RWPE1 (cell line): ENCODE data around the gene MCM3AP.
"Not testable (repeated sequence)": the region's sequence is repeated elsewhere in the genome, so short reads cannot be mapped to it uniquely, and the experiment has no call there.

ENCODE experiments used
- CTCF ChIA-PET: fragments of 350-600 bp; sonication (Branson Sonifier 250); formaldehyde crosslinking; extraction: SDS; loops from one replicate; lab custom pipeline; 2021; lab: Yijun Ruan, JAX
- POLR2A ChIA-PET: fragments of 400-600 bp; formaldehyde crosslinking; extraction: SDS; loops from one replicate; lab custom pipeline; 2020; ENCODE audit warnings: antibody characterized with exemption; ENCODE audit not compliant: low non-redundant PET; lab: Yijun Ruan, JAX
- DNase-seq: peaks from one replicate; pipeline ENCODE4 v3.0.0; 2012; ENCODE audit warnings: low spot score
- H3K27ac ChIP-seq: fragments of 450-650 bp; 2 replicates; pipeline ENCODE4 v1.5.1; 2017
- CTCF ChIP-seq: fragments of 450-650 bp; conservative IDR thresholded peaks from 2 replicates; pipeline ENCODE4 v1.5.1; 2017; ENCODE audit warnings: low read depth, mild to moderate bottlenecking

MCM3AP gene

DNA sequence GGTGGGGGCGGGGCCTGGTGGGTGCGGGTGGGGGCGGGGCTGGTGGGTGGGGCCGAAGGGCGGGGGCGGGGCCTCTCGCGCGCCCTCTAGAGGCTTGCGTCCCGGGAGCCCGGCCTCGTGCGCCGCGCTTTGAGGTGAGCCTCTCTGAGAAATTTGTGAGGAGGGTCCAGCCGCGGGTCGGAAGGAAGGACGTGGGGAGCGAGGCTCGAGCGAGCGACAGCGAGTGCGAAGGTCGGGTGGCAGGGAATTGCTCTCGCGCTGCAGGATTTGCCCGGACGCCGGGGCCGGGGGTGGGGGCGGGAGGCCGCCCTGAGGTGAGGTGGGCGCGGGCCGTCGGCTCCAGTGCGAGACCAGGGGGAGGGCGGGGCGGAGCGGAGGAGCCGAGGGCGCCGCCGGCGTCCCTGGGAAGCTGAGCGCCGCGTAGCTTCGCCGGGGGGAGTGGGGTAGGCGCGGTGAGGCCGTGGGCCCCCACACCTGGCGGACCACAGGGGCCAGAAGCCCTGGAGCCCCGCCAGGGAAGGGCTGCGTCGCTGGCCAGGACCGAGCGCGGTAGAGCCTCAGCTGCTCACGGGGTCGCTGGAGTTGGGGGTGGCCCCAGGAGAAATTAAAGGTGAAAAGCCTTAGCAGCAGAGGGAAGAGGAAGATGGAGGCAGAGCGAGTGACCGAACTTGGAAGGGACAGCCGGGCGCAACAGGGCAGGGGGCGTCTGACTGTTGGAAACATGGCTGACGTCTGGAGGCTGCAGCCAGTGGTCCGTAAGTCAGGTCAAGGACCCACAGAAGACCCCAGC, 56.1 kb downstream of the MCM3AP start:
- H3K27ac ChIP-seq, result peak overlapping the region; percentile 77
- POLR2A ChIA-PET, result interaction anchor here (0.7 kb wide), 1 partner anchor 40 kb away, joined by 3 read pairs; no protein-coding TSS in a partner anchor
- DNase-seq, result peak; percentile 63
- CTCF ChIA-PET, result interaction anchor here (0.6 to 1.1 kb wide), 2 partner anchors 11 to 1876 kb away, joined by 3 to 5 read pairs; no protein-coding TSS in a partner anchor
- TF ChIP-seq CTCF, result peak; percentile 71

DNA sequence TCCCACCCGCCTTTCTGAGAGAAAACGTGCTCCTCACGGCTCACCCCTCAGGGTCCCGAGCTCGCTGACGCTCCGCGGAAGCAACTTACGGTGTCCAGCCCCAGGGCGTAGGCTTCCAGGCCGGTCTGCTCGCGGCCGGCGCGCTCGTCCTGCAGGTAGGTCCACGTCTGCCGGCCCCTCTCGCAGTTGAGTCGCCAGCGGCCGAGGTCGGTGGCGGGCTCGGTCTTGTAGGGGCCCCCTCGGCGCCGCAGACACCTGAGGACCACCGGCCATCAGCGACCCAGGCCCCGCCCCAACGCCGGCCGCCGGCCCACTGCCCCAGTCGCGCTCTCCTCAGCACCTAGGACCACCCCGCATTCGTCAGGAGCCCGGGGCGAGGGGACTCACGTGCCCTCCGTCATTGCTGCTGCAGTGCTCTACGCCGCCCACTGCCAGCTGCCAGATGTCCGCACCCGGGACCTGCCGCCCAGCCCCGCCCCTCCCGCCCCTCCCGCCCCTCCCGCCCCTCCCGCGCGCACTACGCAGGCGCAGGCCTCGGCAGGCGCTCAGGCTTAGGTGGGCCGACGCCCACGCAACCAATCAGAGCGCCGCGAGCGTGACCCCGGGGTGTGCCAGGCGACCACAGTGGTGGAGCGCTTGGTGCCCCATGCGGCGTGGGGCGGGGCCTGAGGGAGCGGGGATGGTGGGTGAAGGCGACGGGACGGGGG, 56.9 kb downstream of the MCM3AP start, which contains the start of gene LSS:
Gene LSS, minus strand, starts transcription at position 430 of the 707 bp plus-strand sequence. Its CDS starts 29 bp downstream, at position 401.
- TF ChIP-seq CTCF, result no peak
- ChIA-PET CTCF (no interaction called here), POLR2A (no interaction called here)
- peak; percentile 99 for DNase-seq
- H3K27ac ChIP-seq, result peak within 1 kb of the TSS; percentile 80

DNA sequence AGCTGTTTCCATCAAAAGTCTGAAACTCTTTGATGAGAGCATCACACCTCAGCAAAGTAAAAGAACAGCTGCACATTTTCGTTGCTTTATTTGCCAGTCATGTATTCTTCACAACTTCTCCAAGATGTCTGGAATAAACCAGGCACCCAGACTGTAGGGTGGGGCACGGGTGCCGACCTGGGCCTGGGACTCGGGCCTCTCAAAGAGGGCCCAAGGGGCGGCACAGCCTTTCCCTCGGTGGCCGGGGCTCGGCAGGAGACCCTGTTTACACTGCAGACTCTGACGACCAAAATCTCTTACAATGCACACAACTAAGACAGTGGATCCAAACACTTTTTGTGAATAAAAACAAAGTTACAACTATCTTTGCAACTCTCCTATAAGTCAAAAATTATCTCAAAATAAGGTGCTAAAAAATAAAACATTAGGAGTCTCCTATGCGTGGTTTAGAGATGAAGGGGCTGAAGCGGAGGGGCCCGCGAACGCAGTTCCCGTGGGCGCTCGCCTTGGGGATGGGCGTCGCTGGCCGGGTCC, 57.5 kb downstream of the MCM3AP start:
- no peak for TF ChIP-seq CTCF
- DNase-seq, result peak; percentile 42
- CTCF ChIA-PET, result interaction anchor here (0.6 to 1.1 kb wide), 3 partner anchors 9 to 56 kb away, joined by 3 to 6 read pairs (median 4); no protein-coding TSS in a partner anchor
- POLR2A ChIA-PET, result no interaction called here
- H3K27ac ChIP-seq, result peak overlapping the region; percentile 80

DNA sequence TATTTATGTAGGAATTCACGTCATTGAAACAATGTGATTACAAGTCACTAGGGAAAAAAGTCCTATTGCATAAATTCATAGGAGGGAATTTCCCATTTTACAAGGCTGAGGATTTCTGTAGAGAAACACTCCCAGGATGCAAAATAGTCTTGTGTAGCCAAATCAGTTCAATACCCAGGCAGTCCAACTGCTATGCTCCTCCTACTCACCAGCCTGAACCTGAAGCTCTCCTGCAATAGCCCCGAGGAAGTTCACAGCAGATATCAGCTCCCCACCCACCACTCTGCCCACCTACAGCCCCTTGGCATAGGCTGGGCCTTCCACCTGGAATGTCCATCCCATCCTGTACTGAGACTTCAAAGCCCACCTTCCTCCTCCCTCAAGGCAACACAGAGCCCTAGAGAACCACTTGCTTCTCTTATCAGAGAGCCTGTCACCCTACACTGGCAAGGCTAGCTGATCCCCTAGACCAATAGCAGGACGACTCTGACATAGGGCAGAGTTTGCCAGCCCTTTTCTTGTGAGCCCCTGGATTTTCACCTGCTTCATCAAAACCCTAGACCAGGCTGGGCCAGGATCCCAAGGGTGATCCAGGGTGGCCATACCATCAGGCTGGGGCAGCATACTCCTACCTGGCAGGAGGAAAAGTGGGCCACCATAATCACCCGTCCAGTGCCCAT, 58.4 kb downstream of the MCM3AP start:
- POLR2A ChIA-PET, result no interaction called here
- CTCF ChIA-PET, result interaction anchor here (0.5 to 1.1 kb wide), 4 partner anchors 32 to 253 kb away, joined by 3 to 4 read pairs (median 4); no protein-coding TSS in a partner anchor
- TF ChIP-seq CTCF, result no peak
- peak; percentile 48 for DNase-seq
- peak overlapping the region; percentile 80 for H3K27ac ChIP-seq

GRCh38 chr21:46226146-46226545, 59.3 kb downstream of the MCM3AP start:
- ChIA-PET POLR2A (no interaction called here), CTCF (interaction anchor here (0.6 kb wide), 1 partner anchor 74 kb away, joined by 5 read pairs; no protein-coding TSS in a partner anchor)

DNA sequence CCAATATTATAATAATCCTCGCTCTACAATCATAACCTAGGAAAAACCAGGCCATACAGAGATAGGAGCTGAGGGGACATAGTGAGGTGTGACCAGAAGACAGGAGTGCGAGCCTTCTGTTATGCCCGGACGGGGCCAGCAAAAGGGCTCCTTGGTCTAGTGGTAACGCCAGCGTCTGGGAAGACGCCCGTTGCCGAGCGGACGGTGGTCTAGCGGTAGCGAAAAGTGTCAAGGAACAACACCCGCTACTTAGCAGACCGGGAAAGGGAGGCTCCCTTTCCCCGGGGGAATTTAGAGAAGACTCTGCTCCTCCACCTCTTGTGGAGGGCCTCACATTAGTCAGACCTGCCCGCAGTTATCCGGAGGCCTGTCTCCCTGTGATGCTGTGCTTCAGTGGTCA, 61.8 kb downstream of the MCM3AP start:
- peak overlapping the region; percentile 68 for H3K27ac ChIP-seq
- POLR2A ChIA-PET, CTCF ChIA-PET, DNase-seq: not testable (repeated sequence)

More at GRCh38 chr21:46226146-46226545, 59.3 kb downstream of the MCM3AP start:
- TF ChIP-seq CTCF, result no peak
- H3K27ac ChIP-seq, result peak overlapping the region; percentile 68
- no peak for DNase-seq
